ENCODE results near the gene ZHX3. TPM values are rescaled to one million over a fixed set of nuclear protein-coding genes. Genes with fewer than 3 reads are reported as not detected.

Gene ZHX3
- total RNA-seq, 1 donor from 2014 or later: 9.1 TPM

DNA sequence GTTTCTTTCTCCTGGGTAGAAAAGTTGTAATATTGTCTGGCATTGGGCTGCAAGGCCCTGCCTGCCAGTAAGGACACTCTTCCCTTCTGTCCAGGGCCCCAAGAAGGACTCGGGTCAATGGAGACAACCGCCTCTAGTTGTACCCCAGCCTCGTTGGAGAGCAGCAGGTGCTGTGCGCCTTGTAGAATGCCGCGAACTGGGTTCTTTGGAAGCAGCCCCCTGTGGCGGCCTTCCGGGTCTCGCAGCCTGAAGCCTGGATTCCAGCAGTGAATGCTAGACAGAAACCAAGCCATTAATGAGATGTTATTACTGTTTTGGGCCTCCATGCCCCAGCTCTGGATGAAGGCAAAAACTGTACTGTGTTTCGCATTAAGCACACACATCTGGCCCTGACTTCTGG, 143.2 kb downstream of the ZHX3 start:
- no peaks in the 10 kb centered on the region for H3K27me3 Mint-ChIP-seq
- peaks cover 25% of the 10 kb centered on the region for H3K36me3 Mint-ChIP-seq (ENCODE audit: insufficient read depth)
- no peak for DNase-seq (ENCODE audit: low spot score, unreplicated experiment)
- H3K9me3 Mint-ChIP-seq (ENCODE audit: low read depth): no peaks in the 10 kb centered on the region
- no peak overlapping the region for H3K4me3 Mint-ChIP-seq (ENCODE audit: low read depth)
- H3K4me1 Mint-ChIP-seq (ENCODE audit: low read depth): no peaks in the 10 kb centered on the region
- no peak overlapping the region for H3K27ac Mint-ChIP-seq
- TF ChIP-seq, protein P1, sequence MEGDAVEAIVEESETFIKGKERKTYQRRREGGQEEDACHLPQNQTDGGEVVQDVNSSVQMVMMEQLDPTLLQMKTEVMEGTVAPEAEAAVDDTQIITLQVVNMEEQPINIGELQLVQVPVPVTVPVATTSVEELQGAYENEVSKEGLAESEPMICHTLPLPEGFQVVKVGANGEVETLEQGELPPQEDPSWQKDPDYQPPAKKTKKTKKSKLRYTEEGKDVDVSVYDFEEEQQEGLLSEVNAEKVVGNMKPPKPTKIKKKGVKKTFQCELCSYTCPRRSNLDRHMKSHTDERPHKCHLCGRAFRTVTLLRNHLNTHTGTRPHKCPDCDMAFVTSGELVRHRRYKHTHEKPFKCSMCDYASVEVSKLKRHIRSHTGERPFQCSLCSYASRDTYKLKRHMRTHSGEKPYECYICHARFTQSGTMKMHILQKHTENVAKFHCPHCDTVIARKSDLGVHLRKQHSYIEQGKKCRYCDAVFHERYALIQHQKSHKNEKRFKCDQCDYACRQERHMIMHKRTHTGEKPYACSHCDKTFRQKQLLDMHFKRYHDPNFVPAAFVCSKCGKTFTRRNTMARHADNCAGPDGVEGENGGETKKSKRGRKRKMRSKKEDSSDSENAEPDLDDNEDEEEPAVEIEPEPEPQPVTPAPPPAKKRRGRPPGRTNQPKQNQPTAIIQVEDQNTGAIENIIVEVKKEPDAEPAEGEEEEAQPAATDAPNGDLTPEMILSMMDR (IDR thresholded peaks at IDR 0.05; ENCODE audit: unreplicated experiment): no peak

DNA sequence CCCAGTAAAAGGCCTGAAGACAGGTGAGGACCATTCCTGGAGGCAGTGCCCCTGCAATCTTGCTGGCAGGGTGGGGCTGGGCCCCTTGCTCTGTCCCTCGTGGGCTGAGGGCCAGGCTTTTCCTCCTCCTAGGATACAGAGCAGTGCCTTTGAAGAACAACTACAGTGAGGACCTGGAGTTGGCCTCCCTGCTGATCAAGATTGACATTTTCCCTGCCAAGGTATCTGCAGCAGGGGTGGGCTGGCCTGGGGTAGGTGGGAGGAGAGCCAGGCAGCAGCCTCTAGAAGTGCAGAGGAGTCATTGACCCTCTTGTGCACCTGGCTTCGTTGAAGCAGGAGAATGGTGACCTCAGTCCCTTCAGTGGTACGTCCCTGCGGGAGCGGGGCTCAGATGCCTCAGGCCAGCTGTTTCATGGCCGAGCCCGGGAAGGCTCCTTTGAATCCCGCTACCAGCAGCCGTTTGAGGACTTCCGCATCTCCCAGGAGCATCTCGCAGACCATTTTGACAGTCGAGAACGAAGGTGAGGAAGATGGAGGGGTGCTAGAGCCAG, 143.7 kb downstream of the ZHX3 start:
- peak; percentile 7 for DNase-seq (ENCODE audit: low spot score, unreplicated experiment)
- H3K36me3 Mint-ChIP-seq (ENCODE audit: insufficient read depth): peaks cover 27% of the 10 kb centered on the region
- peak overlapping the region; percentile 71 for H3K27ac Mint-ChIP-seq

DNA sequence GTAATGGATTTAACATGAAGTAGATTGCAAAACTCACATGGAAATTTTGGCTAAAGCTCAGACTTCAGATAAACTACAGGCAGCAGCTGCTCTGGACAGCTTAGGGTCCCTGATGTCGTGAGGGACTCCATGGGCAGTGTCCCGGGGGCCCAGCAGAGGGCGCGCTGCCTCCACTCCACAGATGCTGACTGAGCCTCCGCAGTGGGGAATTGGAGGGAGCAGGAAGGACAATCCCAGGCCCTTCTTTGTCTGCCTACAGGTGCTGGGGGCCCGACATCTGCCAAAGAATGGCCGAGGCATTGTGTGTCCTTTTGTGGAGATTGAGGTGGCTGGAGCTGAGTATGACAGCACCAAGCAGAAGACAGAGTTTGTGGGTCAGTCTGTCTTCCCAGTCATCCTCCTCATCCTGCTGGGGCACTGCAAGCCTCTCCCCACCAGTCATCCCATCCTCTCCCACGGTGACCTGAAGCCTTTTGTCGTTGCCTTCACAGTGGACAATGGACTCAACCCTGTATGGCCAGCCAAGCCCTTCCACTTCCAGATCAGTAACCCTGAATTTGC, 144.3 kb downstream of the ZHX3 start:
- no peaks in the 10 kb centered on the region for H3K4me1 Mint-ChIP-seq (ENCODE audit: low read depth)
- H3K36me3 Mint-ChIP-seq (ENCODE audit: insufficient read depth): peaks cover 27% of the 10 kb centered on the region
- H3K27ac Mint-ChIP-seq: peak overlapping the region; percentile 71
- H3K4me3 Mint-ChIP-seq (ENCODE audit: low read depth): no peak overlapping the region
- H3K9me3 Mint-ChIP-seq (ENCODE audit: low read depth): no peaks in the 10 kb centered on the region
- TF ChIP-seq, protein P1 (IDR thresholded peaks at IDR 0.05; ENCODE audit: unreplicated experiment): peak; percentile 91
- DNase-seq (ENCODE audit: low spot score, unreplicated experiment): peak; percentile 76
- no peaks in the 10 kb centered on the region for H3K27me3 Mint-ChIP-seq

More for the DNA sequence above, 143.7 kb downstream of the ZHX3 start:
- H3K4me3 Mint-ChIP-seq (ENCODE audit: low read depth): no peak overlapping the region
- no peaks in the 10 kb centered on the region for H3K4me1 Mint-ChIP-seq (ENCODE audit: low read depth)
- no peaks in the 10 kb centered on the region for H3K27me3 Mint-ChIP-seq
- TF ChIP-seq, protein P1 (IDR thresholded peaks at IDR 0.05; ENCODE audit: unreplicated experiment): no peak
- no peaks in the 10 kb centered on the region for H3K9me3 Mint-ChIP-seq (ENCODE audit: low read depth)

DNA sequence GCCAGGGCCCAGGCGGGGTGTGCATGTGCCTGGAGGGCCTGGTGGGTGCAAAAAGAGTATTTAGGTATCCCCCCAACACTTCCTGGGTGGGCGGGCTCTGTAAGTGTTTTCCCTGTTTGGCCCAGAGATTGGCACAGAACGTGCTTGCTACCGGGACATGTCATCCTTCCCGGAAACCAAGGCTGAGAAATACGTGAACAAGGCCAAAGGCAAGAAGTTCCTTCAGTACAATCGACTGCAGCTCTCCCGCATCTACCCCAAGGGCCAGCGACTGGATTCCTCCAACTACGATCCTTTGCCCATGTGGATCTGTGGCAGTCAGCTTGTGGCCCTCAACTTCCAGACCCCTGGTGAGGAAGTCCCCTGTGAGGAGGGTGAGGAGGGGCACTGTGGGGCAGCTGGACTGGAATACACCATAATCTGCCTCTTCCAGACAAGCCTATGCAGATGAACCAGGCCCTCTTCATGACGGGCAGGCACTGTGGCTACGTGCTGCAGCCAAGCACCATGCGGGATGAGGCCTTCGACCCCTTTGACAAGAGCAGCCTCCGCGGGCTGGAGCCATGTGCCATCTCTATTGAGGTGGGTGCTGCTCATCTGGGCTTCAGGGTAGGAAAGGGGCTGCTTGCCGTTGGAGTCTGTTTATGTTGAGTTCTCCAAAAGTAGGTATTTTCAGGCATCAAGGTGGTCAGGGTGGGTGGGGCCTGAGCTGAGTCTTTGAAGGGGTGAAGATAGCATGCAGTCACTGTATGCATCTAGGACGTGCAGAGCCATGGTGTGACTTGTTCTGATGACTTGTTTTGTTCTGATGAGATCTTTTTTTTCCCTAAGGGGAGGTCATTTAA, 145.0 kb downstream of the ZHX3 start:
- TF ChIP-seq, protein P1 (IDR thresholded peaks at IDR 0.05; ENCODE audit: unreplicated experiment): no peak
- Mint-ChIP-seq H3K9me3 (ENCODE audit: low read depth) (no peaks in the 10 kb centered on the region), H3K4me3 (ENCODE audit: low read depth) (no peak overlapping the region), H3K27me3 (no peaks in the 10 kb centered on the region), H3K27ac (no peak overlapping the region), H3K36me3 (ENCODE audit: insufficient read depth) (peaks cover 26% of the 10 kb centered on the region), H3K4me1 (ENCODE audit: low read depth) (no peaks in the 10 kb centered on the region)
- DNase-seq (ENCODE audit: low spot score, unreplicated experiment): no peak

DNA sequence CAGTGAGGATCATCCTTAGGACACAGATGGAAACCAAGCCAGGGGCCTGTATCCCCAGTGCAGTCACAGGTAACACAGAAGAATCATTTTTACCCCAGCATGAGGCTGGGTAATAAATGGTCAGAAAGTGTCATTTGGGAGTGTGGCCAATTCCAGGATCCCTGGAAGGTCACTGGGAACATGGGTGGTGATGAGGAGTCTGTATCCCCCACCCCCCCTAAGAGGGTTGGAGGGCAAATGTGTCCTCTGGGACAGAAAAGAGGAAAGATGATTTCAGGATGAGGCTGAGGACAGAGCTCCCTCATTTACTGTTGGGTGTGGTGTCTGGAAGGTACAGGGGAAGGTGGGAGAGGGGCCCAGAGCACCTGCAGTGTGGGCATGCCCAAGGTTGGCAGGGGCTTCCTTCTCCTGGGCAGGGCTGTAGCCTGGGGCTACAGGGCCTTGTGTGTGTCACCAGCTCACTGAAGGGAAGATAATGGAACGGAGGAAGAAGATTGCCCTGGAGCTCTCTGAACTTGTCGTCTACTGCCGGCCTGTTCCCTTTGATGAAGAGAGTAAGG, 145.7 kb downstream of the ZHX3 start:
- Mint-ChIP-seq H3K9me3 (ENCODE audit: low read depth) (no peaks in the 10 kb centered on the region), H3K36me3 (ENCODE audit: insufficient read depth) (peaks cover 32% of the 10 kb centered on the region), H3K4me1 (ENCODE audit: low read depth) (no peaks in the 10 kb centered on the region), H3K4me3 (ENCODE audit: low read depth) (no peak overlapping the region), H3K27me3 (no peaks in the 10 kb centered on the region), H3K27ac (no peak overlapping the region)
- DNase-seq (ENCODE audit: low spot score, unreplicated experiment): no peak
- TF ChIP-seq, protein P1 (IDR thresholded peaks at IDR 0.05; ENCODE audit: unreplicated experiment): no peak

Data from progenitor cell of endocrine pancreas (in vitro differentiated cells).